ENCODE results near the gene RAMP3. TPM values are rescaled to one million over a fixed set of nuclear protein-coding genes. Genes with fewer than 3 reads are reported as not detected.
"Not testable (repeated sequence)": the region's sequence is repeated elsewhere in the genome, so short reads cannot be mapped to it uniquely, and the experiment has no call there.

RAMP3 gene
- total and polyA plus RNA-seq, 8 donors: 2.6 to 21.8 (median 11.1) TPM

GRCh38 chr7:45150199-45150598 is 7.4 kb upstream of the RAMP3 start:
- no peaks in the 10 kb centered on the region for H3K9me3 ChIP-seq
- H3K4me3 ChIP-seq: no peak overlapping the region
- TF ChIP-seq EP300 (IDR thresholded peaks at IDR 0.05): no peak
- no peak for TF ChIP-seq POLR2A (IDR thresholded peaks at IDR 0.05)
- TF ChIP-seq POLR2AphosphoS5 (IDR thresholded peaks at IDR 0.05): no peak
- TF ChIP-seq CTCF (IDR thresholded peaks at IDR 0.05): no peak
- intact Hi-C loops (cut with DNase I; ENCODE audit: low total_unique reads): loop anchor here (10.0 kb wide), 1 partner anchor 715 kb away; no protein-coding TSS in a partner anchor
- H3K27me3 ChIP-seq: peaks cover 0 to 42% (median 9%) of the 10 kb centered on the region in 3 donors
- H3K4me1 ChIP-seq: peaks cover 0 to 3% (median 0%) of the 10 kb centered on the region in 4 donors
- no peak overlapping the region for H3K27ac ChIP-seq
- WGBS, 5 donors: 70 to 82% (median 77%) methylated on average over 11 of the region's 11 CpGs
- no peak for DNase-seq
- no peaks in the 10 kb centered on the region for H3K36me3 ChIP-seq

- H3K4me1 ChIP-seq: peaks cover 0 to 3% (median 0%) of the 10 kb centered on the region in 4 donors
- 61 to 82% (median 68%) methylated on average over 9 of the region's 9 CpGs for WGBS, 5 donors
- H3K27ac ChIP-seq: no peak overlapping the region
- no peaks in the 10 kb centered on the region for H3K9me3 ChIP-seq
- intact Hi-C loops (cut with DNase I; ENCODE audit: low total_unique reads): loop anchor here (10.0 kb wide), 1 partner anchor 714 kb away; no protein-coding TSS in a partner anchor
- no peak for TF ChIP-seq EP300 (IDR thresholded peaks at IDR 0.05)
- H3K27me3 ChIP-seq: peaks cover 0 to 43% (median 10%) of the 10 kb centered on the region in 3 donors
- no peaks in the 10 kb centered on the region for H3K36me3 ChIP-seq
- DNase-seq: no peak
- no peak overlapping the region for H3K4me3 ChIP-seq
Measured at GRCh38 chr7:45151131-45151684, 6.4 kb upstream of the RAMP3 start.

DNA sequence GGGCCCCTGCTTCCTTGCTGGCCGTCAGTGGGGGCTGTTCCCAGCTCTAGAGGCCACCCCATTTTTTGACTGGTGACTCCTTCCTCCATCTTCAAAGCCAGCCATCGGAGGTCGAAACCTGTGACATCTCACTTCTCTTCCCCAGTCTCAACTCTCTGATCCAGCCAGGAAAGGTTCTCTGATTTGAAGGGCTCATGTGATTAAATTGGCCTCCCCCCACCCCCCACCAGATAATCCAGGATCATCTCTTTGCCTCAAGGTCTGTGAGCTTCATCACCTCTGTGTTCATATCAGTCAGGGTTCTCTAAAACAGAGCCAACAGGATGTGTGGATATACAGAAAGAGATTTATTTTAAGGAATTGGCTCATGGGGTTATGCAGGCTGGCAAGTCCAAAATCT is 5.6 kb upstream of the RAMP3 start:
- H3K4me1 ChIP-seq: peaks cover 0 to 3% (median 0%) of the 10 kb centered on the region in 4 donors
- H3K9me3 ChIP-seq: no peaks in the 10 kb centered on the region
- H3K36me3 ChIP-seq: no peaks in the 10 kb centered on the region
- 49 to 70% (median 64%) methylated on average over 3 of the region's 3 CpGs for WGBS, 5 donors
- H3K27me3 ChIP-seq: peaks cover 0 to 43% (median 16%) of the 10 kb centered on the region in 3 donors
- no peak for DNase-seq
- H3K4me3 ChIP-seq: no peak overlapping the region
- TF ChIP-seq CTCF (IDR thresholded peaks at IDR 0.05) (no peak), POLR2AphosphoS5 (IDR thresholded peaks at IDR 0.05) (no peak), EP300 (IDR thresholded peaks at IDR 0.05) (no peak), POLR2A (IDR thresholded peaks at IDR 0.05) (no peak)
- no peak overlapping the region for H3K27ac ChIP-seq
- intact Hi-C loops (cut with DNase I; ENCODE audit: low total_unique reads): loop anchor here (10.0 kb wide), 1 partner anchor 713 kb away; no protein-coding TSS in a partner anchor

GRCh38 chr7:45153233-45153632 is 4.4 kb upstream of the RAMP3 start:
- TF ChIP-seq EP300 (IDR thresholded peaks at IDR 0.05): no peak
- no peak for TF ChIP-seq POLR2A (IDR thresholded peaks at IDR 0.05)
- TF ChIP-seq POLR2AphosphoS5 (IDR thresholded peaks at IDR 0.05): no peak
- TF ChIP-seq CTCF (IDR thresholded peaks at IDR 0.05): no peak
- no peaks in the 10 kb centered on the region for H3K36me3 ChIP-seq
- WGBS, 5 donors: 36 to 79% (median 45%) methylated on average over 3 of the region's 3 CpGs
- intact Hi-C loops (cut with DNase I; ENCODE audit: low total_unique reads): loop anchor here (10.0 kb wide), 1 partner anchor 712 kb away; no protein-coding TSS in a partner anchor
- H3K4me3 ChIP-seq: no peak overlapping the region
- no peak overlapping the region for H3K27ac ChIP-seq
- H3K27me3 ChIP-seq: peaks cover 0 to 46% (median 24%) of the 10 kb centered on the region in 3 donors
- peaks cover 0 to 14% (median 10%) of the 10 kb centered on the region in 4 donors for H3K4me1 ChIP-seq
- H3K9me3 ChIP-seq: no peaks in the 10 kb centered on the region
- no peak for DNase-seq

GRCh38 chr7:45153861-45154260 is 3.7 kb upstream of the RAMP3 start:
- not testable (repeated sequence) for H3K9me3 ChIP-seq, DNase-seq, H3K4me3 ChIP-seq, H3K27ac ChIP-seq, H3K36me3 ChIP-seq
- peaks cover 0 to 49% (median 20%) of the 10 kb centered on the region in 3 donors for H3K27me3 ChIP-seq
- peaks cover 0 to 14% (median 10%) of the 10 kb centered on the region in 4 donors for H3K4me1 ChIP-seq
- WGBS, 5 donors: 83 to 91% (median 87%) methylated on average over 8 of the region's 8 CpGs
- intact Hi-C loops (cut with DNase I; ENCODE audit: low total_unique reads): loop anchor here (2.0 to 10.0 kb wide), 2 partner anchors 107 to 711 kb away; no protein-coding TSS in a partner anchor
